ENCODE results near the gene FCHSD2. TPM values are rescaled to one million over a fixed set of nuclear protein-coding genes. Genes with fewer than 3 reads are reported as not detected.

The FCHSD2 gene
- total and polyA plus RNA-seq, 2 experiments from 2014 or later = 9.1 to 19.8 TPM

- H3K9me2 ChIP-seq (ENCODE audit: insufficient read depth) = no peaks in the 10 kb centered on the region
- no peak overlapping the region for H3K27ac ChIP-seq
- 87 to 100% methylated on average over 2 of the region's 2 CpGs for WGBS, 2 experiments (ENCODE audit: low coverage in 1 of 2, low lambda C conversion rate in 2 of 2, missing lambda C conversion rate in 2 of 2)
- peaks cover 15% of the 10 kb centered on the region for H3K36me3 ChIP-seq (ENCODE audit: low read depth)
- no peak overlapping the region for H3K4me3 ChIP-seq
- H3K27me3 ChIP-seq (replicated peaks; ENCODE audit: insufficient read depth) = no peaks in the 10 kb centered on the region
- H3F3A ChIP-seq (ENCODE audit: insufficient read depth) = no peaks in the 10 kb centered on the region
- TF ChIP-seq EZH2 (IDR thresholded peaks at IDR 0.05; ENCODE audit: insufficient read depth, poor library complexity, severe bottlenecking) (no peak), EZH2phosphoT487 (IDR thresholded peaks at IDR 0.05; ENCODE audit: insufficient read depth, low read depth) (no peak)
- H3K9me3 ChIP-seq (ENCODE audit: low read depth) = no peaks in the 10 kb centered on the region
- no peak overlapping the region for H2AFZ ChIP-seq
- in situ Hi-C loops (cut with MboI) = no loop called here
- no peak for DNase-seq
- H3K79me2 ChIP-seq (ENCODE audit: insufficient read depth) = no peaks in the 10 kb centered on the region
- H3K4me1 ChIP-seq (ENCODE audit: insufficient read depth) = no peaks in the 10 kb centered on the region
- H3K4me2 ChIP-seq (ENCODE audit: unreplicated experiment) = no peak overlapping the region
- no peaks in the 10 kb centered on the region for H4K20me1 ChIP-seq (ENCODE audit: insufficient read depth)
- H3K9ac ChIP-seq = no peak overlapping the region
Observed at GRCh38 chr11:72908032-72908676, 234.0 kb downstream of the FCHSD2 start.

GRCh38 chr11:72904016-72904415 is 238.1 kb downstream of the FCHSD2 start:
- no peak overlapping the region for H3K27ac ChIP-seq
- H3K4me1 ChIP-seq (ENCODE audit: insufficient read depth) = no peaks in the 10 kb centered on the region
- H2AFZ ChIP-seq = no peak overlapping the region
- no peak for TF ChIP-seq EZH2 (IDR thresholded peaks at IDR 0.05; ENCODE audit: insufficient read depth, poor library complexity, severe bottlenecking)
- TF ChIP-seq EZH2phosphoT487 (IDR thresholded peaks at IDR 0.05; ENCODE audit: insufficient read depth, low read depth) = no peak
- DNase-seq = no peak
- WGBS, 2 experiments (ENCODE audit: low coverage in 1 of 2, low lambda C conversion rate in 2 of 2, missing lambda C conversion rate in 2 of 2) = 99% methylated on average over 4 of the region's 4 CpGs
- H3K27me3 ChIP-seq (replicated peaks; ENCODE audit: insufficient read depth) = no peaks in the 10 kb centered on the region
- no peak overlapping the region for H3K4me3 ChIP-seq
- H3K79me2 ChIP-seq (ENCODE audit: insufficient read depth) = no peaks in the 10 kb centered on the region
- in situ Hi-C loops (cut with MboI) = no loop called here
- no peak overlapping the region for H3K9ac ChIP-seq
- H3K9me3 ChIP-seq (ENCODE audit: low read depth) = no peaks in the 10 kb centered on the region
- H3K4me2 ChIP-seq (ENCODE audit: unreplicated experiment) = no peak overlapping the region
- no peaks in the 10 kb centered on the region for H3F3A ChIP-seq (ENCODE audit: insufficient read depth)
- H3K36me3 ChIP-seq (ENCODE audit: low read depth) = peaks cover 11% of the 10 kb centered on the region
- H3K9me2 ChIP-seq (ENCODE audit: insufficient read depth) = no peaks in the 10 kb centered on the region
- H4K20me1 ChIP-seq (ENCODE audit: insufficient read depth) = no peaks in the 10 kb centered on the region

GRCh38 chr11:72901374-72901773 is 240.7 kb downstream of the FCHSD2 start:
- Histone ChIP-seq H3K4me3 (no peak overlapping the region), H3K9me2 (ENCODE audit: insufficient read depth) (no peaks in the 10 kb centered on the region), H2AFZ (no peak overlapping the region), H3K27ac (no peak overlapping the region), H3K36me3 (ENCODE audit: low read depth) (peaks cover 2% of the 10 kb centered on the region), H3K9ac (no peak overlapping the region), H4K20me1 (ENCODE audit: insufficient read depth) (no peaks in the 10 kb centered on the region), H3K9me3 (ENCODE audit: low read depth) (no peaks in the 10 kb centered on the region), H3K4me2 (ENCODE audit: unreplicated experiment) (no peak overlapping the region), H3K79me2 (ENCODE audit: insufficient read depth) (no peaks in the 10 kb centered on the region), H3F3A (ENCODE audit: insufficient read depth) (no peaks in the 10 kb centered on the region), H3K4me1 (ENCODE audit: insufficient read depth) (no peaks in the 10 kb centered on the region), H3K27me3 (replicated peaks; ENCODE audit: insufficient read depth) (no peaks in the 10 kb centered on the region)
- no peak for DNase-seq
- in situ Hi-C loops (cut with MboI) = no loop called here
- TF ChIP-seq EZH2 (IDR thresholded peaks at IDR 0.05; ENCODE audit: insufficient read depth, poor library complexity, severe bottlenecking) = no peak
- TF ChIP-seq EZH2phosphoT487 (IDR thresholded peaks at IDR 0.05; ENCODE audit: insufficient read depth, low read depth) = no peak

GRCh38 chr11:72900013-72900412 is 242.1 kb downstream of the FCHSD2 start:
- Histone ChIP-seq H3K79me2 (ENCODE audit: insufficient read depth) (no peaks in the 10 kb centered on the region), H3F3A (ENCODE audit: insufficient read depth) (no peaks in the 10 kb centered on the region), H4K20me1 (ENCODE audit: insufficient read depth) (no peaks in the 10 kb centered on the region), H3K9me2 (ENCODE audit: insufficient read depth) (no peaks in the 10 kb centered on the region), H2AFZ (no peak overlapping the region), H3K9ac (no peak overlapping the region), H3K4me2 (ENCODE audit: unreplicated experiment) (no peak overlapping the region), H3K27ac (no peak overlapping the region), H3K9me3 (ENCODE audit: low read depth) (no peaks in the 10 kb centered on the region), H3K27me3 (replicated peaks; ENCODE audit: insufficient read depth) (no peaks in the 10 kb centered on the region), H3K4me3 (no peak overlapping the region), H3K4me1 (ENCODE audit: insufficient read depth) (no peaks in the 10 kb centered on the region), H3K36me3 (ENCODE audit: low read depth) (no peaks in the 10 kb centered on the region)
- in situ Hi-C loops (cut with MboI) = no loop called here
- TF ChIP-seq EZH2phosphoT487 (IDR thresholded peaks at IDR 0.05; ENCODE audit: insufficient read depth, low read depth) = no peak
- DNase-seq = no peak
- WGBS, 2 experiments (ENCODE audit: low coverage in 1 of 2, low lambda C conversion rate in 2 of 2, missing lambda C conversion rate in 2 of 2) = 97% methylated on average over 2 of the region's 2 CpGs

- no peak overlapping the region for H3K4me3 ChIP-seq
- no peak overlapping the region for H3K4me2 ChIP-seq (ENCODE audit: unreplicated experiment)
- H3K9me2 ChIP-seq (ENCODE audit: insufficient read depth) = no peaks in the 10 kb centered on the region
- in situ Hi-C loops (cut with MboI) = no loop called here
- no peaks in the 10 kb centered on the region for H4K20me1 ChIP-seq (ENCODE audit: insufficient read depth)
- H3K9me3 ChIP-seq (ENCODE audit: low read depth) = no peaks in the 10 kb centered on the region
- H3F3A ChIP-seq (ENCODE audit: insufficient read depth) = no peaks in the 10 kb centered on the region
- H3K27ac ChIP-seq = no peak overlapping the region
- no peak overlapping the region for H3K9ac ChIP-seq
- no peaks in the 10 kb centered on the region for H3K79me2 ChIP-seq (ENCODE audit: insufficient read depth)
- peak; percentile 4 for DNase-seq
- WGBS, 2 experiments (ENCODE audit: low coverage in 1 of 2, low lambda C conversion rate in 2 of 2, missing lambda C conversion rate in 2 of 2) = 83 to 88% methylated on average over 2 of the region's 2 CpGs
- TF ChIP-seq EZH2 (IDR thresholded peaks at IDR 0.05; ENCODE audit: insufficient read depth, poor library complexity, severe bottlenecking) = no peak
- TF ChIP-seq EZH2phosphoT487 (IDR thresholded peaks at IDR 0.05; ENCODE audit: insufficient read depth, low read depth) = no peak
- no peaks in the 10 kb centered on the region for H3K27me3 ChIP-seq (replicated peaks; ENCODE audit: insufficient read depth)
- H3K36me3 ChIP-seq (ENCODE audit: low read depth) = no peaks in the 10 kb centered on the region
- H2AFZ ChIP-seq = no peak overlapping the region
- H3K4me1 ChIP-seq (ENCODE audit: insufficient read depth) = no peaks in the 10 kb centered on the region
Observed at GRCh38 chr11:72899238-72899637, 242.9 kb downstream of the FCHSD2 start.

Data from GM23248 (cell line).